Effector memory CD8-positive, alpha-beta T cell (primary cell): ENCODE results near the gene PNCK.

ENCODE experiments used
- ATAC-seq: fragments of 150-1000 bp; cut with Tn5 transposase; replicated peaks from 2 replicates; pipeline ENCODE4 v1.10.0; 2021; ENCODE audit warnings: mild to moderate bottlenecking, moderate library complexity
- DNase-seq, 3 experiments: peaks; one replicate each; pipeline ENCODE4 v3.0.0; 2021
- H3K27ac Mint-ChIP-seq, 2 donors: one replicate each; pipeline ENCODE4 v1.8.0; 2022; ENCODE audit warnings: mild to moderate bottlenecking in 2 of 2, mixed read lengths in 2 of 2, moderate library complexity in 2 of 2
- H3K27me3 Mint-ChIP-seq, 2 donors: one replicate each; pipeline ENCODE4 v1.8.0; 2022; ENCODE audit warnings: mixed read lengths in 2 of 2
- H3K36me3 Mint-ChIP-seq: one replicate; pipeline ENCODE4 v1.8.0; 2022; ENCODE audit warnings: mild to moderate bottlenecking, moderate library complexity, mixed read lengths; ENCODE audit not compliant: insufficient read depth
- H3K4me1 Mint-ChIP-seq, 2 donors: one replicate each; pipeline ENCODE4 v1.8.0; 2022; ENCODE audit warnings: low read depth in 2 of 2, mixed read lengths in 2 of 2
- H3K4me3 Mint-ChIP-seq, 2 donors: one replicate each; pipeline ENCODE4 v1.8.0; 2022; ENCODE audit warnings: mild to moderate bottlenecking in 2 of 2, mixed read lengths in 2 of 2, moderate library complexity in 2 of 2
- H3K9me3 Mint-ChIP-seq, 2 donors: one replicate each; pipeline ENCODE4 v1.8.0; 2022; ENCODE audit warnings: mixed read lengths in 2 of 2

Gene PNCK

GRCh38 chrX:153635788-153636668 is 37.6 kb downstream of the PNCK start:
- Mint-ChIP-seq H3K4me1 (no peaks in the 10 kb centered on the region), H3K4me3 (no peak overlapping the region), H3K27ac (no peak overlapping the region), H3K36me3 (no peaks in the 10 kb centered on the region), H3K9me3 (no peaks in the 10 kb centered on the region), H3K27me3 (peaks cover 0 to 17% of the 10 kb centered on the region in 2 donors)
- peak; percentile 35 for ATAC-seq
- no peak for DNase-seq

GRCh38 chrX:153635388-153635787 is 38.2 kb downstream of the PNCK start:
- Mint-ChIP-seq H3K4me3 (no peak overlapping the region), H3K36me3 (no peaks in the 10 kb centered on the region), H3K27me3 (peaks cover 0 to 11% of the 10 kb centered on the region in 2 donors), H3K4me1 (no peaks in the 10 kb centered on the region), H3K9me3 (no peaks in the 10 kb centered on the region), H3K27ac (no peak overlapping the region)
- DNase-seq (no peak), ATAC-seq (no peak)

- Mint-ChIP-seq H3K27me3 (peaks cover 0 to 9% of the 10 kb centered on the region in 2 donors), H3K9me3 (no peaks in the 10 kb centered on the region), H3K27ac (no peak overlapping the region), H3K4me3 (no peak overlapping the region), H3K4me1 (no peaks in the 10 kb centered on the region), H3K36me3 (no peaks in the 10 kb centered on the region)
- DNase-seq (no peak), ATAC-seq (no peak)
Observed at GRCh38 chrX:153634832-153635231, 38.8 kb downstream of the PNCK start.

- H3K27me3 Mint-ChIP-seq = peaks cover 0 to 9% of the 10 kb centered on the region in 2 donors
- no peak for ATAC-seq
- no peaks in the 10 kb centered on the region for H3K36me3 Mint-ChIP-seq
- no peak for DNase-seq
- H3K4me1 Mint-ChIP-seq = no peaks in the 10 kb centered on the region
- H3K9me3 Mint-ChIP-seq = no peaks in the 10 kb centered on the region
- H3K27ac Mint-ChIP-seq = no peak overlapping the region
- H3K4me3 Mint-ChIP-seq = no peak overlapping the region
Observed at GRCh38 chrX:153634236-153634635, 39.4 kb downstream of the PNCK start.

- no peaks in the 10 kb centered on the region for H3K4me1 Mint-ChIP-seq
- H3K27me3 Mint-ChIP-seq = peaks cover 0 to 9% of the 10 kb centered on the region in 2 donors
- ATAC-seq (no peak), DNase-seq (no peak)
- no peak overlapping the region for H3K27ac Mint-ChIP-seq
- H3K36me3 Mint-ChIP-seq = no peaks in the 10 kb centered on the region
- no peak overlapping the region for H3K4me3 Mint-ChIP-seq
- H3K9me3 Mint-ChIP-seq = no peaks in the 10 kb centered on the region
Observed at GRCh38 chrX:153633607-153634180, 39.9 kb downstream of the PNCK start.

- no peaks in the 10 kb centered on the region for H3K4me1 Mint-ChIP-seq
- peaks cover 0 to 9% of the 10 kb centered on the region in 2 donors for H3K27me3 Mint-ChIP-seq
- no peaks in the 10 kb centered on the region for H3K9me3 Mint-ChIP-seq
- no peaks in the 10 kb centered on the region for H3K36me3 Mint-ChIP-seq
- no peak for DNase-seq
- ATAC-seq = no peak
- no peak overlapping the region for H3K4me3 Mint-ChIP-seq
- H3K27ac Mint-ChIP-seq = no peak overlapping the region
Observed at GRCh38 chrX:153633048-153633447, 40.6 kb downstream of the PNCK start.

DNA sequence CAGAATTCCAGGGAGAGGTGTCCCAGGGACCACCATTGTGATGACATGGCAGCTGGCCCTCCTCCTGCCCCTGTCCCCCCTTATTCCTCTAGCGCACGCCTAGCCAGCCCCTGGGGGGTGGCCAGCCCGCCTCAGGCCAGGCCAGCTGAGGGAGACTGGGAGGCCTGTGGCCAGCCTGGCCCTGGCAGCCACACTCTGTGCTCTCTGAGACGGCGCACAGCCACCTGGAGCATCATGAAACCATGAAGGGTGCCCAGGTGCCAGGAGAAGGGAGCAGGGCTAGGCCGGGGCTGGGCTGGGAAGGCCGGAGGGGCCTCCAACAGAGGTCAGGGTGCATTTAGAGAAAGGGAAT is 41.0 kb downstream of the PNCK start:
- H3K4me3 Mint-ChIP-seq = no peak overlapping the region
- H3K36me3 Mint-ChIP-seq = no peaks in the 10 kb centered on the region
- ATAC-seq (no peak), DNase-seq (no peak)
- H3K4me1 Mint-ChIP-seq = no peaks in the 10 kb centered on the region
- H3K27ac Mint-ChIP-seq = no peak overlapping the region
- no peaks in the 10 kb centered on the region for H3K9me3 Mint-ChIP-seq
- peaks cover 0 to 9% of the 10 kb centered on the region in 2 donors for H3K27me3 Mint-ChIP-seq

DNA sequence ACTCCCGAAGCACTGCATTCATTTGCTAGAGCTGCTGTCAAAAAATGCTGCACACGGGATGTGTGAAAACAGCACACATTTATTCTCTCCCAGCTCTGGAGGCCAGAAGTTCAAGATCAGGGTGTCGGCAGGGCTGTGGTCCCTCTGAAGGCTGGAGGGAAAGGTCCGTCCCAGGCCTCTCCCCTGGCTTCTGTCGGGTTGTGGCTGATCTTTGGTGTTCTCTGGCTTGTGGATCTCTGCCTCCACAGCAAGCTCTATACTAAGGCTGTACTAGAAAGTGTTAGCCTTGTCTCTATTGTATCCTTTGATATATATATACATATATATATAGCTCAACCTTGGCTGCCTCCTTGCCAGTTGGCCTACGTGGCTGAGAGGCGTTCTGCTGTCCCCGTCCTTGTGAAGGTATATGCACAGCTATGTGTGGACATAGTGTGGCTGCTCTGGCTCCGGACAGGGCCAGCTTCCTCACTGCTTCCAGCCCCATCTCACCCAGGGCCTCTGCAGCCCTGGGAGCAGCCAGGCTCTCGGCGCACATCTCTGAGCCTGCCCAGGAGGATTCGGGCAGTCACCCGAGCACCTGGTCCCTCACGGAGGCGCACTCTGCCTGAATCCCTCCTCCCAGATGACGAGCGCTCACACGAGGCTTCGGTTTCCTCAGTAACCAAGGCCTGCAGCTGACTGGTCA is 41.6 kb downstream of the PNCK start:
- Mint-ChIP-seq H3K9me3 (no peaks in the 10 kb centered on the region), H3K27ac (no peak overlapping the region), H3K4me3 (no peak overlapping the region), H3K27me3 (peaks cover 0 to 9% of the 10 kb centered on the region in 2 donors), H3K4me1 (no peaks in the 10 kb centered on the region), H3K36me3 (no peaks in the 10 kb centered on the region)
- DNase-seq (no peak), ATAC-seq (no peak)

GRCh38 chrX:153631346-153631745 is 42.3 kb downstream of the PNCK start:
- Mint-ChIP-seq H3K4me1 (no peaks in the 10 kb centered on the region), H3K9me3 (no peaks in the 10 kb centered on the region), H3K27ac (no peak overlapping the region), H3K4me3 (no peak overlapping the region), H3K36me3 (no peaks in the 10 kb centered on the region), H3K27me3 (peaks cover 0 to 9% of the 10 kb centered on the region in 2 donors)
- DNase-seq = no peak
- ATAC-seq = no peak

GRCh38 chrX:153628665-153629064 is 44.9 kb downstream of the PNCK start:
- Mint-ChIP-seq H3K27me3 (peaks cover 1 to 5% of the 10 kb centered on the region in 2 donors), H3K4me1 (no peaks in the 10 kb centered on the region), H3K9me3 (no peaks in the 10 kb centered on the region), H3K4me3 (no peak overlapping the region), H3K27ac (no peak overlapping the region), H3K36me3 (no peaks in the 10 kb centered on the region)
- DNase-seq (no peak), ATAC-seq (no peak)

DNA sequence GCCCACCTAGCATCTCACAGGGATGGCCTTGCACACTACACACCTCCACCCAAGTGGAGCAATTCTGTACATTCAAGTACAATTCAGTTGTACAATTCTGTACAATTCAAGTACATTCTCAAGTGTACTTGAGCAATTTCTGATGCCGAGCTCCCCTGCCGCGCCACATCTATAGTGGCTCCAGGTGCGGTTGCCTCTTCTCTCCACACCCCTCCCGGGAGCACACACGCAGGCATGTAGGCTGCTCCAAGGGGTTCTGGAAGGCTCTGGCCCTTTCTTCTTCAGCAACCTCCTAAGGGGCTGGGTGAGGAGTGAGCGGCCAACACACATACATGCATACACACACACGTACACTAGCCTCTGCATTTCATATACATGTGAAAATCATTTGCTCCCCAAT is 45.5 kb downstream of the PNCK start:
- H3K36me3 Mint-ChIP-seq = no peaks in the 10 kb centered on the region
- H3K4me1 Mint-ChIP-seq = no peaks in the 10 kb centered on the region
- ATAC-seq = no peak
- no peak overlapping the region for H3K4me3 Mint-ChIP-seq
- H3K27ac Mint-ChIP-seq = no peak overlapping the region
- no peaks in the 10 kb centered on the region for H3K9me3 Mint-ChIP-seq
- DNase-seq = no peak
- peaks cover 6 to 11% of the 10 kb centered on the region in 2 donors for H3K27me3 Mint-ChIP-seq

DNA sequence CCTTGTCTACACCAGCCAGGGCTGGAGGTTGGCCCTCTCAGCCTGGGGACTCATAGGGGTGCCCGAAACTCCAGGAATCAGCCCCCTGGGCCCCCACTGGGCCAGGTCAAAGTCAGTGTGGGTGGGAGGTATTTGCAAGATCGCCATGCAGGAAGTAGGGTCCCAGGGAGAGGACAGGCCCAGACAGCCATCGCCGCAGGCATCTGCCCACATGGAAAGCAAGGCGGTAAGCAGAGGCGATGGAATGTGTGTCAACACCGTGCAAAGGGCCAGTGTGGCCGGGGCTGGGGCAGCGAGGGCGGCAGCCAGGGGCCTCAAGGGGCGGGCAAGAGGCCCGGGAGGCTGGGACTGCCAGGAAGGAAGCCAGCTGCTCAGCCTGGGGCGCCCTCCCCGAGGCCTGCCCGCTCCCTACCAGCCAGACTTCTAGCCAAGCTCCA is 45.9 kb downstream of the PNCK start:
- Mint-ChIP-seq H3K4me1 (no peaks in the 10 kb centered on the region), H3K9me3 (no peaks in the 10 kb centered on the region)

GRCh38 chrX:153626863-153627674 is 46.5 kb downstream of the PNCK start:
- DNase-seq (no peak), ATAC-seq (no peak)
- peaks cover 17 to 21% of the 10 kb centered on the region in 2 donors for H3K27me3 Mint-ChIP-seq
- H3K4me1 Mint-ChIP-seq = no peaks in the 10 kb centered on the region
- H3K36me3 Mint-ChIP-seq = no peaks in the 10 kb centered on the region
- H3K9me3 Mint-ChIP-seq = no peaks in the 10 kb centered on the region
- no peak overlapping the region for H3K4me3 Mint-ChIP-seq
- no peak overlapping the region for H3K27ac Mint-ChIP-seq

More for the DNA sequence above, 45.9 kb downstream of the PNCK start:
- no peak overlapping the region for H3K27ac Mint-ChIP-seq
- DNase-seq (no peak), ATAC-seq (no peak)
- peaks cover 11 to 15% of the 10 kb centered on the region in 2 donors for H3K27me3 Mint-ChIP-seq
- H3K4me3 Mint-ChIP-seq = no peak overlapping the region
- no peaks in the 10 kb centered on the region for H3K36me3 Mint-ChIP-seq
